Measurements from ENCODE around the gene COL23A1. TPM values are rescaled to one million over a fixed set of nuclear protein-coding genes. Genes with fewer than 3 reads are reported as not detected.

Gene COL23A1
- total RNA-seq, 1 donor from 2014 or later = 0.19 TPM

- no peak for DNase-seq (ENCODE audit: low read depth)
Observed at GRCh38 chr5:178215280-178216002, 374.8 kb downstream of the COL23A1 start.

GRCh38 chr5:178214160-178214803 lies 375.9 kb downstream of the COL23A1 start:
- no peak for DNase-seq (ENCODE audit: low read depth)

GRCh38 chr5:178213748-178214151 lies 376.4 kb downstream of the COL23A1 start:
- DNase-seq (ENCODE audit: low read depth) = no peak

GRCh38 chr5:178213003-178213461 lies 377.2 kb downstream of the COL23A1 start:
- no peak for DNase-seq (ENCODE audit: low read depth)

GRCh38 chr5:178212241-178213002 lies 377.8 kb downstream of the COL23A1 start:
- DNase-seq (ENCODE audit: low read depth) = no peak

GRCh38 chr5:178211095-178212048 lies 378.8 kb downstream of the COL23A1 start:
- DNase-seq (ENCODE audit: low read depth) = no peak

GRCh38 chr5:178210686-178211085 lies 379.5 kb downstream of the COL23A1 start:
- DNase-seq (ENCODE audit: low read depth) = no peak

- no peak for DNase-seq (ENCODE audit: low read depth)
Observed at GRCh38 chr5:178210073-178210535, 380.1 kb downstream of the COL23A1 start.

GRCh38 chr5:178209334-178210072 lies 380.7 kb downstream of the COL23A1 start:
- no peak for DNase-seq (ENCODE audit: low read depth)

GRCh38 chr5:178208540-178209227 lies 381.5 kb downstream of the COL23A1 start:
- no peak for DNase-seq (ENCODE audit: low read depth)

GRCh38 chr5:178207917-178208280 lies 382.3 kb downstream of the COL23A1 start:
- DNase-seq (ENCODE audit: low read depth) = no peak

- no peak for DNase-seq (ENCODE audit: low read depth)
Observed at GRCh38 chr5:178207183-178207916, 382.8 kb downstream of the COL23A1 start.

GRCh38 chr5:178206166-178207101 lies 383.8 kb downstream of the COL23A1 start:
- DNase-seq (ENCODE audit: low read depth) = peak; percentile 50

GRCh38 chr5:178205749-178206047 lies 384.5 kb downstream of the COL23A1 start:
- no peak for DNase-seq (ENCODE audit: low read depth)

GRCh38 chr5:178204935-178205748 lies 385.1 kb downstream of the COL23A1 start:
- DNase-seq (ENCODE audit: low read depth) = peak; percentile 80

GRCh38 chr5:178204182-178204934 lies 385.8 kb downstream of the COL23A1 start, which contains the start of gene HNRNPAB:
Gene HNRNPAB (plus strand): TSS chr5:178204533. CDS start chr5:178204838, 305 bp downstream.
- DNase-seq (ENCODE audit: low read depth) = peak; percentile 96

All from myocyte (in vitro differentiated cells).